Measurements from ENCODE around the gene ATP9B.

Gene ATP9B

DNA sequence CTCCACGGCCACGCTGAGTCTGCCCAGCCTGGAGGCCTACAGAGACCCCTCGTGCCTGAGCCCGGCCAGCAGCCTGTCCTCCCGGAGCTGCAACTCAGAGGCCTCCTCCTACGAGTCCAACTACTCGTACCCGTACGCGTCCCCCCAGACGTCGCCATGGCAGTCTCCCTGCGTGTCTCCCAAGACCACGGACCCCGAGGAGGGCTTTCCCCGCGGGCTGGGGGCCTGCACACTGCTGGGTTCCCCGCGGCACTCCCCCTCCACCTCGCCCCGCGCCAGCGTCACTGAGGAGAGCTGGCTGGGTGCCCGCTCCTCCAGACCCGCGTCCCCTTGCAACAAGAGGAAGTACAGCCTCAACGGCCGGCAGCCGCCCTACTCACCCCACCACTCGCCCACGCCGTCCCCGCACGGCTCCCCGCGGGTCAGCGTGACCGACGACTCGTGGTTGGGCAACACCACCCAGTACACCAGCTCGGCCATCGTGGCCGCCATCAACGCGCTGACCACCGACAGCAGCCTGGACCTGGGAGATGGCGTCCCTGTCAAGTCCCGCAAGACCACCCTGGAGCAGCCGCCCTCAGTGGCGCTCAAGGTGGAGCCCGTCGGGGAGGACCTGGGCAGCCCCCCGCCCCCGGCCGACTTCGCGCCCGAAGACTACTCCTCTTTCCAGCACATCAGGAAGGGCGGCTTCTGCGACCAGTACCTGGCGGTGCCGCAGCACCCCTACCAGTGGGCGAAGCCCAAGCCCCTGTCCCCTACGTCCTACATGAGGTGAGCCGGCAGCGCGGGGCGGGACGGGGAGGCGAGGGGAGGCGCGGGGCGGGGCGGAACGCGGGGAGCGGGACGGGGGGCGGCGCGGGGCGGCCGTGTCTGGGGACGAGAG is 341.8 kb downstream of the ATP9B start:
- DNase-seq (ENCODE audit: low read depth in 2 of 2): no peak

- DNase-seq (ENCODE audit: low read depth in 2 of 2): no peak
These were observed 342.7 kb downstream of the ATP9B start for GRCh38 chr18:79411614-79412526.

GRCh38 chr18:79413025-79413424 is 343.8 kb downstream of the ATP9B start:
- no peak for DNase-seq (ENCODE audit: low read depth in 2 of 2)

DNA sequence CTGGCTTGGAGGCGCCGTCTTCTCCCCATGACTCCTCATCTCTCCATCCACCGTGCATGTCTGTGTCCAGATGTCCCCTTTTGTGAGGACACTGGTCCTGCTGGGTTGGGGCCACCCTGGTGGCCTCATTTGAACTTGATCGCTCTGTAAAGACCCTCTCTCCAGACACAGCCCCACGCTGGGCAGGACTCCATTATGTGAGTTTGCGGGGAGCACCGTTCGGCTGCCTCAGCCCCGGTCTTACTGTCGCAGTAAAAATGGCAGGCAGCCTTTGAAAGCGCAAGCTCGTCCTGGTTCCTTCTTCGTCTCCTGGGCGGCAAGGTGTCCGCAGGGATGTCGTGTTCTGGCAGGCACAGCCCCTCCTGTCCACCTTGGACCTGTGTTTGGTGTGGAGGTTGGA is 344.2 kb downstream of the ATP9B start:
- DNase-seq (ENCODE audit: low read depth in 2 of 2): no peak

- DNase-seq (ENCODE audit: low read depth in 2 of 2): no peak
These were observed 344.7 kb downstream of the ATP9B start for GRCh38 chr18:79413901-79414300.

DNA sequence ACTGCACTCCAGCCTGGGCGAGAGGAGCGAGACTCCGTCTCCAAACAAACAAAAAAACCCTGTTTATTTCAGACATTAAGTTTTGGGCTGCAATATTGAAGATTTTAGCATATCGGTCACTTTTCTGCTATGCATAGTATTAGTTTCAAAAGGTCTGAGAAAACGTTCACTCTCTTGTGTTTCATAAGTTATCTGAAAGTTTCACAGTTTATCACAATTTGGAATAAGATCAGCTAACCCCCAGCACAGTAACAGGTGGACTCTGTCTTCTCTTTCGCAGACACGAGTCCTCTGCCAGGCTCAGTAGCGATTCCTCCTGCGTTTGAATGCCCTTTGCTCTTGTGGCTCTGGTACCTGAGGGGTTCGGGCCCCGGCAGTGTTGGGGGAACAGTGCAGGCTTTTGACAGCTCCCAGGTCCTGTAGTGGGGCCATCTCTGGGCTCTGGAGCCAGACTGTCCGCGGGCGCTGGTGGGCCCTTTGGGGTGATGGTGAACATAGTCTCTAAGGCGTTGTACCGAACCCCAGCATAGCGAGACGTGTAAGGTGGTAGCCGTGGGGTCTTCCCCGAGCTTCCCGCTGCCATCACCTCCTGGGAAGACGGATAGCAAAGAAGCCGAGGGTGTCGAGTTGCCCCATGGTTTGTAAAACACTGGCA is 347.0 kb downstream of the ATP9B start:
- DNase-seq (ENCODE audit: low read depth in 2 of 2): no peak

GRCh38 chr18:79416677-79417052 is 347.5 kb downstream of the ATP9B start:
- DNase-seq (ENCODE audit: low read depth in 2 of 2): no peak

GRCh38 chr18:79418236-79418635 is 349.0 kb downstream of the ATP9B start:
- no peak for DNase-seq (ENCODE audit: low read depth in 2 of 2)

DNA sequence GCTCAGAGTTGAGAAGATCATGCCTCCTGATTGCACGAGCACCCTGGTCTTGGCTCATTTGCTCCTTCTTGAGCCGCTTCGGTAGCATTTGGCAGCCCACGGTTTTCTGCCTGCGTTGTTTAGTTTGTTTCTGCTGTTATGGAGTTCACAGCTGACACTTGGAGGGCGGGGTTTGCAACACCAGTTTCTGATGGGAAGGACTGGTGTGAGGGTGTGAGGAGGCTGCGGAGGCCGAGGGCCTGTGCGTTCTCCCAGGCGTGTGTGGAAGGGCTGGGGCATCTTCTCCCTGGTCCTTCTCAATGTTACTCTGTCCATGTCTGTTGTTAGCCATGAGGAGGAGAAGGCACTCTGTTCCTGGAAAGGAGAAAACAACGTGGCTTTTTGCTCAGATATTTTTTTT is 349.4 kb downstream of the ATP9B start:
- no peak for DNase-seq (ENCODE audit: low read depth in 2 of 2)

- no peak for DNase-seq (ENCODE audit: low read depth in 2 of 2)
These were observed 351.0 kb downstream of the ATP9B start for GRCh38 chr18:79420033-79420745.

- DNase-seq (ENCODE audit: low read depth in 2 of 2): no peak
These were observed 352.2 kb downstream of the ATP9B start for GRCh38 chr18:79421275-79421857.

GRCh38 chr18:79422022-79422782 is 353.0 kb downstream of the ATP9B start:
- no peak for DNase-seq (ENCODE audit: low read depth in 2 of 2)

DNA sequence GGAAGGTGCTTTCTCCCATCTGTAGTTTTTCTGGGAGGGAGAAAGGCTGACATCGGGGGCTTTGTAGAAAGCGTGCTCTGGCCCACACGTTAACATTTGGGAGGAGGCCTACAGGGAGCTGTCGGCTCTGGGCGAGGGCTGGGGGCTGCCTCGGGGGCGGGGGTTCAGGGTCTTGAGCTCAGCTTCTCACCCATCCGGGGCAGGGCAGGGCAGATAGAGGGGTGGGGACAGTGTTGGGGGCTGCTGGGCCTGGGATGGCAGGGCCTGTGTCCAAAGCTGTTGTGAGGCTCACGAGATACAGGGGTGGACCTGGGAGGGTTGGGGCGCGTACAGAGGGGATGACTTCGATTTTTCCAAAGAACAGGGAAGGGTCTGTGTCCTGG is 353.6 kb downstream of the ATP9B start:
- DNase-seq (ENCODE audit: low read depth in 2 of 2): no peak

- DNase-seq (ENCODE audit: low read depth in 2 of 2): no peak
These were observed 354.2 kb downstream of the ATP9B start for GRCh38 chr18:79423211-79424007.

DNA sequence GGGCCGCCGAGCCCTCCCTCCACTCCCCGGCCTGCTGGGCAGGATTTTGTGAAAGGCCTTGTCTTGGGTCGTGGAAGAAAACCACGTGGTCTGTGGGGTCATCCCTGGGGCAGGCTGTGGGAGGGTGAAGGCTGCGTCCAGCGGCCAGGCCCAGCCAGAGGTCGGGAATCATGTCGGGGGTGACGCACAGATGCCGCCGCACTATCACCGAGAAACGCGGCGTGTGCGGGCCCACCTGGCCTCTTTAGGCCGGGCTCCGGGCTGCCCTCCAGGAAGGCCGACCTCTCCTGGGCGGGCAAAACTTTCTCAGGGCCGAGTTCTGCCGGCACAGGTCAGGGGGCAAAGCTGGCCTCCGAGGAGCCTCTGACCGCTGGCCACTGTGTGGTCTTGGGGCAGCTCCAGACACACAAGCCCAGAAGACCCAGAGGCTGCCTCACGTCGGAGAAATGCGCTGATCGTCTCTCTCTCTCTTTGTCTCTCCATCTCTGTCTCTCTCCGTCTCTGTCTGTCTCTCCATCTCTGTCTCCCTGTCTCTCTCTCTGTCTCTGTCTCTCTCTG is 354.9 kb downstream of the ATP9B start:
- DNase-seq (ENCODE audit: low read depth in 2 of 2): no peak

- DNase-seq (ENCODE audit: low read depth in 2 of 2): no peak
These were observed 355.8 kb downstream of the ATP9B start for GRCh38 chr18:79424880-79425568.

DNA sequence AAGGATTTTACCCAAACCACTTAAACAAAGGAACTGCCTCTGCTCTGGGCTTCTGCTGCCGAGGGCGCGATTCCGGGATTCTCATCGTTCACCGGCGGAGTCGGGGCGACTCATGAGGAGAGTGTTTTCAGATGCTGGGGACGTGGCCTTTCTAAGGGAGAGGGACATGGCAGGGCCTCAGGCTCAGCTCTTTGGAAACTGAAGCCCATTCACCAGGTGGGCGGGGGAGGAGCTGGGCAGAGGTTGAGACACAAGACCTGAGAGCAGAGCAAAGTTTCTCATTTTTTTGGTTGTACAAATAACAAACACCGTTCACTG is 356.3 kb downstream of the ATP9B start:
- no peak for DNase-seq (ENCODE audit: low read depth in 2 of 2)

DNA sequence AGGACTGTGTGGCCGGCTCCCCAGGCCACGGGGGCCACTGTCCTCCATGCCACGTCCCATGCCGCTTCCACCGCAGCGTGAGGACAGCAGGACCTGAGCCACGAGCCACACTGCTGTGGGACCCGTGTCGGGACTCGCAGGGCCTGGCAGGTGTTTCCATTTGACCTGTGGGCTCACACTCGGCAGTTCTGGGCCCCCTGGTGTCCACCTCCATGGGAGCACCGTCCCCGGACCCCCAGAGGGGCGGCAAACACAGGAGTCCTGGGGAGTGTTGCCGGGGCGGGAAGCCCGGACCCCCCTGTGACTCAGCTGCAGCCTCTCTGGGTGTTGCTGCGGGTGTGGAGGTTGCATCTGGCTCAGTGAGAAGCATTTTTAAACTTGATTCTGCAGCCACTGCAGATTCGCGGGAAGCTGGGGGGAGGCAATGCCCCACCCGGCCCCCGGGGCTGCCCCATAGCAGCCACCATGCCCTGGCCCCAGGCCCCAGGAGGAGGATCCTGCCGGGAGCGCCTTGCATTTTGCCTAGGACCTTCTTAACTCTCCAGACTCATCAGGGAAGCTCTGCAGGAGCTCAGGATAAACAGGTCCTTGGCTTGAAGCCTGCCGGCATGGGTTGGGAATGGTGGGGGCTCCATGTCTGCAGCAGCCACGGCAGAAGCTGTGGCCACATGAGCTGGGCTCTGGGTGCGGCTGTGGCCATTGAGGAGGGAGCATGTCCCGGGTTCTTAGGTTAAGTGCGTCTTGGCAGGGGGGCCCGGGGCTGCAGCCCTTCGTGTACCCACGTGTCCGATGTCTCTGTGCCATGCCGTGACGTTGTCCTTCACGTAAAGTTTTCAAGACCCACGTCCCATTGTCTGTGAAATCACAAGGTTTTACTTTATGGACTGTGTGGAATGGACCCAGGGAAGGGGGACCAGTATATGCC is 357.4 kb downstream of the ATP9B start:
- no peak for DNase-seq (ENCODE audit: low read depth in 2 of 2)

Data from stimulated activated CD4-positive, alpha-beta T cell treated with anti-CD3 and anti-CD28 coated beads, Interleukin-4, amount 100 ng/mL, for 48 hours (primary cell).